ENCODE results near the gene ACTL6B.

The ACTL6B gene

DNA sequence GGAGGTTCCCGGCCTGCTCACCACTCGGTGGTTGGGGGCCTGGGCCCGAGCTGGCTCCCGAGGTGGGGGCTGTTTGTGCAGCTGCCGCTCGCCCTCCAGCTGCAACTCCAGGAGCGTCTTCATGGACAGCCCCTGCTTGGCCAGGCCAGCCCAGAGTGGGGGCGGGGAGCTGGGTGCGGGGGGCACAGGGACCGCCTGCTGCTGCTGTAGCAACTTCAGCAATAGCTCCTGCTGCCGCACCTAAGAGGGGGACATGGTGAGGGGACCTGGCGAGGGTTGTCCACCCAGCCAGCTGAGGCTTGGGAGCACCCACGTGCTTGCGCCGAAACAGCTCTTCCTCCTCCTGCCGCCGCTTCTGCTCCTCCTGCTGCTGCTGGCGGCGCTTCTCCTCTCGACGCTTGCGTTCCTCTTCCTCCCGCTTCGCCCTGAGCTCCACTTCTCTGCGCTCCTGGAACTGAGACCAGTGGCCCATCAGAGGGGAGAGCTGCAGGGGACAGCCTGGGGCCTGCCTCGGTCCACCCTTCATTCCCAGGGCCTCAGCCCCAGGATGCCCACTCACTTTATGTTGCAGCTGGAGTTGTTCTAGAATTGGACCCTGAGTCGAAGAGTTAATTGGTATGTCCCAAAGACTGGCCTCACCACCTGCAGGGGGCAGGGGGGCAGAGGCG, 26.9 kb upstream of the ACTL6B start:
- no peak for TF ChIP-seq ZFX (IDR thresholded peaks at IDR 0.05; ENCODE audit: borderline replicate concordance)
- TF ChIP-seq, protein P1, sequence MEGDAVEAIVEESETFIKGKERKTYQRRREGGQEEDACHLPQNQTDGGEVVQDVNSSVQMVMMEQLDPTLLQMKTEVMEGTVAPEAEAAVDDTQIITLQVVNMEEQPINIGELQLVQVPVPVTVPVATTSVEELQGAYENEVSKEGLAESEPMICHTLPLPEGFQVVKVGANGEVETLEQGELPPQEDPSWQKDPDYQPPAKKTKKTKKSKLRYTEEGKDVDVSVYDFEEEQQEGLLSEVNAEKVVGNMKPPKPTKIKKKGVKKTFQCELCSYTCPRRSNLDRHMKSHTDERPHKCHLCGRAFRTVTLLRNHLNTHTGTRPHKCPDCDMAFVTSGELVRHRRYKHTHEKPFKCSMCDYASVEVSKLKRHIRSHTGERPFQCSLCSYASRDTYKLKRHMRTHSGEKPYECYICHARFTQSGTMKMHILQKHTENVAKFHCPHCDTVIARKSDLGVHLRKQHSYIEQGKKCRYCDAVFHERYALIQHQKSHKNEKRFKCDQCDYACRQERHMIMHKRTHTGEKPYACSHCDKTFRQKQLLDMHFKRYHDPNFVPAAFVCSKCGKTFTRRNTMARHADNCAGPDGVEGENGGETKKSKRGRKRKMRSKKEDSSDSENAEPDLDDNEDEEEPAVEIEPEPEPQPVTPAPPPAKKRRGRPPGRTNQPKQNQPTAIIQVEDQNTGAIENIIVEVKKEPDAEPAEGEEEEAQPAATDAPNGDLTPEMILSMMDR (IDR thresholded peaks at IDR 0.05) = no peak
- no peak overlapping the region for H3K27ac ChIP-seq

DNA sequence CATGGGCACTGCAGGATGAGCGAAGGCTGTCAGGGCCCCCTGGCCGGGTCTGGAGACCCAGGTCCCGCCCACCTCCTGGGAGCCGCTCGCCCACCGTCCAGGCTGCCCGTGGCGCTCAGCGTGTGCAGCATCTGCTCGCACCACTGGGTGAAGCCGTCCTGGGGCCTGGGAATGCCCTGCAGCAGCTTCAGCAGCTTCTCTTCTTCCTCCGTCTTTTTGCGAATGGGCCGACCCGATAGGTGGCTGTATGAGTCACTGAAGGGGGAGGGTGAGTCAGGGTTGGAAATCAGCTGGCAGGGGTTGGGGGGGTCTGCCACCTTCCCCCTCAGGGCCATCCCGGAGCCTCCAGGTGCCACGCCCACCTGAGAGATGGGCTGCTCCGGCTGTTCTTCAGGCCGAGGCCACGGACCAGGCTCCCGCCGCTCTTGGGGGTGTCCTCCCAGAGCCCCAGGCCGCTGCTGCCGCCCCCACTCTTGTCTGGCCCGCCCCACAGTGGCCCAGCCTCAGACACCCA, 26.0 kb upstream of the ACTL6B start:
- peak overlapping the region; percentile 94; the same call in 1 of the 2 replicates for H3K27ac ChIP-seq
- TF ChIP-seq, protein P1 (IDR thresholded peaks at IDR 0.05) = no peak
- TF ChIP-seq ZFX (IDR thresholded peaks at IDR 0.05; ENCODE audit: borderline replicate concordance) = no peak

DNA sequence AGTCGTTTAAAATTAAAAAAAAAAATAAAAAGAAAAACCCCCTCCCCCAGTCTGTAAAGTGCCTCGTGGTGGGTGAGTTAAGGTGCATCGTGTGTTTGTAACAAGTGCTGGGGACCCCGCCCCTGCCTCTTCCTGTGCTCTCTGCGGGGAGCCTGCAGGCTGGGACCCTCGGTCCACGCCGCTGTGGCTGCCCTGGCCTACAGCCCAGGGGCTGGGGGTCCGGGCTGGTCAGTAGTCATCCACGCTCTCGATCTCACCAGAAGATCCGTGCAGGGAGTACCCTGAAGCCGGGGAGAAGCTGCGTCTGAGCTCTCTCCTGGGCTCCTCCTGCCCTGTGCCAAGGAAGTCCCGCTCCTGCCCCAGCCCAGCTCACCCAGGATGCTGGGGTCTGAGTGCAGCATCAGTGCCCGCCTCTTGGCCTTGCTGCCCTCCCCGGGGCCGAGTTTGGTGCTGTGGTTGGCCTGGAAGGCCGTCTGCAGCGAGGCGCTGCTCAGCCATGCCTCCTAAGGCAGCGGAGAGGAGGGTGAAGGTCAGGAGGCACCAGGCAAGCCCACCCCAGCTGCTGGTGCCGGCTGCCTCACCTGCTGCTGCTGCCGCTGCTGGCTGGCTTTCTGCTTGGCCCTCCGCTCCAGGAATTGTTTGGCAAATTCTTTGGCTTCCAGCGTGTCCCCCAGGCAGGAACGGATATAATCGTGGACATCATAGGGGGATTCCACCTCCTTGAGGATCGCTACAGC, 25.4 kb upstream of the ACTL6B start:
- H3K27ac ChIP-seq = peak overlapping the region; percentile 94
- TF ChIP-seq, protein P1 (IDR thresholded peaks at IDR 0.05) = no peak
- no peak for TF ChIP-seq ZFX (IDR thresholded peaks at IDR 0.05; ENCODE audit: borderline replicate concordance)

DNA sequence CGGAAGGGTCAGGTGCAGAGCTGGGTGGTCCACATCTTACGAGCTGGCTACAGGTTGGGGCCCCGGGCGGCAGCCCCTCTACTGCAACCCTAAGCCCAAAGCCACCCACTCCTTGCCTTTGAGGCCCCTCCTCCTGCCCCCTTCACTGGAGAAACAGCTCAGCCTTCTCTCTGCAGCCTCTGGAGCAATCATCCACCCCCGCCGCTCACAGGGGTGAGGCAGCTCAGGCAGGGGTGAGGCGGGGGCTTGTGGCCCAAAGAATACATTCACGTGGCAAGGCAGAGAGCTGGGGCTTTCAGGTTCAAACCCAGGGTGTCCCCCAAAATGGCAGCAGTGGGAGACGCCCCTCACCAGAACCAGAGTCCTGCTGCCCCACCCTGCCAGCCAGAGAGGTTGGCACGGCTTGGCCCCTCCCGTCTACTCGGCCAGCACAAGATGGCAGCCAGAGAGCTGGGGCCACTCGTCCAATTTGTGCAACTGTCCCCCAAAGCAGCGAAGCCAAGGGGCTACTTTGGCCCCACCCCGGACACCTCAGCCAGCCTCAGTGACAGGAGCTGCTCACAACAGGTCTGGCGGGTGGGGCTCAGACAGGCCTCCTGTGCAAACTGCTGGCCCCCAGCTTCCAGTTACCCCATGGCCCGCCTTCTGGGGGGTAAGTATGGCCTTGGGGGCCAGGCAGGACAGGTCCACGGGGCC, 24.5 kb upstream of the ACTL6B start:
- peak overlapping the region; percentile 94 for H3K27ac ChIP-seq
- TF ChIP-seq, protein P1 (IDR thresholded peaks at IDR 0.05) = no peak
- TF ChIP-seq ZFX (IDR thresholded peaks at IDR 0.05; ENCODE audit: borderline replicate concordance) = no peak

DNA sequence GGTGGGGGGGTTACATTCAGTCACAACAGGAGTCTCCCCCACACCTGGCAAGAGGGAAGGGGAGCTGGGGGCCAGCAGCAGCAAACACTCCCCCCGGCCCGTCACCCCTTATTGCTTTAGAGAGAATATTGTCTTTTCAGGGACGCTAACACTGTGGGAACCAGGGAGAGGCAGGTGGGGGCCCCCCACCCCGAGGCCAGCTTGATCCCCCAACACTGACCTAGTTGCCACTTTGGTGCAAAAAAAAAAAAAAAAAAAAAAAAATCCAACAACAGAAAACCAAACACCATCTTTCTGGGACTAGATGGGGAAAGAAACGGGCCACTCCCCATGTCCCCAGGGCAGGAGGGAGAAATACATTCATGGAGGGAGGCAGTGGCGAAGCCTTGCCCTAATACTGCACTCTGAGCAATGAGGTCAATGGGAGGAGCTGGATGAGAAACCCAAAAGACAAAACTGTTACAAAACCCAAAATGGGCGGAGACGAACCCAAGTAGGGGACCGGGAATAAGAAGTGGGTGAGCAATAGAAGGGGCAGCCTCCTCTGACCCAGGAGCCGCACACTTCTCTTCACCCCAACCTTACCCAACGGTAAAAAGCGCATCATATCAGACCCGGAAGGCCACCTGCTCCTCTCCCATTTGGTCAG, 23.8 kb upstream of the ACTL6B start:
- H3K27ac ChIP-seq = peak overlapping the region; percentile 94
- TF ChIP-seq, protein P1 (IDR thresholded peaks at IDR 0.05) = no peak
- TF ChIP-seq ZFX (IDR thresholded peaks at IDR 0.05; ENCODE audit: borderline replicate concordance) = no peak

DNA sequence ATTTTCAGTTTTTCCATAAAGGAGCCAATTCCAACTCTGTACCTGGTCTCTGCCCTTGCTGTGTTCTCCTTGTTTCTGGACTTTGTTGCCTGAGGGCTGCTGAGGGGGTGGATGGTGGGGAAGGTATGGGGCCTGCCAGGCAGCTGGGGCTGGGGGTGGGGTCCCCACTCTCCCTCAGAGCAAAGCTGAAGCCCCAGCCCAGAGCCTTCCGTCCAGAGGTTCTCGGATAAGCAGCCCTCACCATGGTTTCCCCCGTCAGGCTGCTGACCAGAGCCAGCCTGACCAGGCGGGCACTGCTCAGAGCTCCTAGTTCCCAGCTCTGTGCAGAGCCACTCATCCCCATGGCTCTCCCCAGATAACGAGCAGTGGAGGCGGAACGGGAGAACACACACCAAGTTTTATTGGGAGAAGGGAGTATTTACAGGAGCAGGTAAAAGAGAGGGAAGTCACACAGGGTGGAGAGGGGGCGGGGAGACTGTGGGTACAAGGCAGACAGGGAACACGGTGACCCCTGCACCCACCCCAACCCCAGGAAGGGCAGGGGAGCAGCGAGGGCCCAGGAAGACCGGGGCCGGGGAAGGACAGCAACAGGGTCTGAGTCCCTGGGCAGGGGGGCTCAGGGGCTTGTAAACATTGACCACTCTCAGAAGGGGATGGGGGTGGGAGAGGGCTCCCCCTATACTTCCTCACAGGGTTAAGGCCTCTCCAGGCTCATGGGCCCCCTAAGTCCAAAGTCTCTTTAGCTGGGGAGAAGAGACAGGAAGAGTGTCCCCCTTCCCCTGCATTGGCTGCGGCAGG, 23.1 kb upstream of the ACTL6B start:
- no peak for TF ChIP-seq ZFX (IDR thresholded peaks at IDR 0.05; ENCODE audit: borderline replicate concordance)
- TF ChIP-seq, protein P1 (IDR thresholded peaks at IDR 0.05) = no peak
- peak overlapping the region; percentile 94 for H3K27ac ChIP-seq

All from 22Rv1 (cell line).